K562 (cell line): ENCODE data around the gene GTF2H4. TPM values are rescaled to one million over a fixed set of nuclear protein-coding genes. Genes with fewer than 3 reads are reported as not detected.

Experiments used
- ARID1B ChIP-seq: fragments of 450-650 bp; IDR thresholded peaks from 2 replicates; pipeline ENCODE4 v1.6.1; 2016; ENCODE audit warnings: antibody characterized with exemption, mild to moderate bottlenecking, inconsistent platforms
- CBFA2T3 ChIP-seq: fragments of 450-650 bp; IDR thresholded peaks from 2 replicates; pipeline ENCODE4 v1.6.1; 2017
- CHD1 ChIP-seq: fragments of 200-600 bp; sonication (generic); IDR thresholded peaks from one replicate; pipeline ENCODE4 v1.6.1; 2012; ENCODE audit warnings: mild to moderate bottlenecking, moderate library complexity, low read length, inconsistent platforms
- CUX1 ChIP-seq: fragments of 200-800 bp; sonication (Bioruptor generic); IDR thresholded peaks from 2 replicates; pipeline ENCODE4 v1.6.1; 2016; ENCODE audit warnings: missing genetic modification characterization, missing compliant biosample characterization
- IFI16 ChIP-seq: fragments of 250-450 bp; sonication (Bioruptor Pico); IDR thresholded peaks from 2 replicates; pipeline ENCODE4 v2.1.2; 2022; ENCODE audit warnings: mild to moderate bottlenecking, inconsistent platforms
- JUN ChIP-seq, 2 experiments: sonication (generic) in 1 of 2; formaldehyde crosslinking in 1 of 2; IDR thresholded peaks; 2 replicates each; pipeline versions ENCODE4 v1.6.1 to v1.8.0; 2012 to 2022; ENCODE audit warnings: borderline replicate concordance in 2 of 2, mild to moderate bottlenecking in 2 of 2, improper control_type of control experiment in 1 of 2, low read depth in 1 of 2, low read length in 1 of 2, missing genetic modification reagents in 1 of 2
- MXD1 ChIP-seq: fragments of 250-450 bp; sonication (Bioruptor Pico); IDR thresholded peaks from 2 replicates; pipeline ENCODE4 v1.8.0; 2021; ENCODE audit warnings: borderline replicate concordance, mild to moderate bottlenecking, moderate library complexity; ENCODE audit not compliant: poor library complexity, severe bottlenecking
- PHB2 ChIP-seq: fragments of 450-650 bp; IDR thresholded peaks from 2 replicates; pipeline ENCODE4 v1.6.1; 2017; ENCODE audit warnings: low read depth
- POLR3A ChIP-seq: IDR thresholded peaks from 2 replicates; pipeline ENCODE4 v1.6.1; 2011; ENCODE audit warnings: borderline replicate concordance, mild to moderate bottlenecking, moderate library complexity; ENCODE audit not compliant: insufficient read length, insufficient read depth; ENCODE audit errors: extremely low read depth
- RBM15 ChIP-seq: fragments of 200-400 bp; formaldehyde crosslinking; IDR thresholded peaks from 2 replicates; pipeline ENCODE4 v1.6.1; 2018; ENCODE audit warnings: mild to moderate bottlenecking, low read length, moderate library complexity; ENCODE audit not compliant: insufficient read depth
- SRSF7 ChIP-seq: fragments of 200-400 bp; formaldehyde crosslinking; optimal IDR thresholded peaks from 2 replicates; pipeline ENCODE3; 2017; ENCODE audit warnings: mild to moderate bottlenecking, low read depth, low read length
- TCF3 ChIP-seq: sonication (generic); formaldehyde crosslinking; IDR thresholded peaks from 2 replicates; pipeline ENCODE4 v1.4.0; 2020; ENCODE audit warnings: mild to moderate bottlenecking, missing genetic modification reagents
- THAP12 ChIP-seq: fragments of 250-450 bp; sonication (Bioruptor Pico); IDR thresholded peaks from 2 replicates; pipeline ENCODE4 v1.9.0; 2021; ENCODE audit warnings: mild to moderate bottlenecking, inconsistent platforms
- XRCC4 ChIP-seq: IDR thresholded peaks from one replicate; pipeline ENCODE4 v1.6.1; 2011; ENCODE audit not compliant: insufficient read depth, insufficient read length; ENCODE audit errors: extremely low read depth
- ZC3H8 ChIP-seq: fragments of 450-650 bp; IDR thresholded peaks from 2 replicates; pipeline ENCODE4 v1.6.1; 2017
- ZNF121 ChIP-seq: sonication (generic); formaldehyde crosslinking; conservative IDR thresholded peaks from 2 replicates; pipeline ENCODE4 v1.8.0; 2022; ENCODE audit warnings: missing genetic modification reagents
- ZNF277 ChIP-seq: fragments of 250-450 bp; sonication (Bioruptor Pico); IDR thresholded peaks from 2 replicates; pipeline ENCODE4 v1.8.0; 2022; ENCODE audit warnings: inconsistent platforms, mild to moderate bottlenecking, moderate library complexity, borderline replicate concordance
- ZNF354B ChIP-seq: fragments of 250-450 bp; sonication (Bioruptor Pico); IDR thresholded peaks from 2 replicates; pipeline ENCODE4 v1.4.0; 2020
- ZNF436 ChIP-seq: fragments of 250-450, 450-650 bp; sonication (Bioruptor Pico); formaldehyde crosslinking; IDR thresholded peaks from 2 replicates; pipeline ENCODE4 v1.7.0; 2020; ENCODE audit warnings: mild to moderate bottlenecking
- ZNF583 ChIP-seq: fragments of 250-450 bp; sonication (Bioruptor Pico); IDR thresholded peaks from 2 replicates; pipeline ENCODE4 v1.4.0; 2020
- polyA plus RNA-seq, 8 experiments: library from polyadenylated mRNA; depleted of rRNA in 4 of 8; stranded (reverse) in 5 of 8; unstranded in 3 of 8; fragments of >200 nt; fragmentation: Nextera tagmentation in 2 of 8; fragmentation: Illumina TruSeq in 1 of 8; extraction: Ambion mirVana in 2 of 8; extraction: Trizol in 1 of 8; gene quantifications; 2 replicates each; pipeline versions ENCODE4 v1.2.1 to v1.2.3, GENCODE V29; 2011 to 2014; ENCODE audit warnings: inconsistent platforms in 1 of 8, missing spikeins in 1 of 8
- total RNA-seq, 7 experiments: library from RNA; depleted of rRNA in 6 of 7; stranded (reverse); fragments of >200 nt in 6 of 7; fragmentation: Illumina TruSeq in 2 of 7; extraction: Trizol in 2 of 7; gene quantifications; 2 replicates each; pipeline versions ENCODE4 v1.2.1 to v1.2.3, GENCODE V29; 2011 to 2021; ENCODE audit warnings: low replicate concordance in 1 of 7

The GTF2H4 gene
- total and polyA plus RNA-seq, 9 of the 15 experiments (the other 6 are each of a cell fraction or from before 2014, with no cell fraction given): 3.6 to 86.1 (median 39.6) TPM

- TF ChIP-seq ZNF277 (CRISPR knock-in tag) (no peak), XRCC4 (no peak), IFI16 (no peak), CUX1 (CRISPR knock-in tag) (no peak), RBM15 (no peak), PHB2 (no peak), CBFA2T3 (no peak), SRSF7 (no peak), THAP12 (CRISPR knock-in tag) (no peak), MXD1 (CRISPR knock-in tag) (no peak), JUN (IDR thresholded peaks at IDR 0.05; ENCODE audit: borderline replicate concordance, low read depth, low read length) (no peak), JUN (CRISPR knock-in tag; IDR thresholded peaks at IDR 0.05; ENCODE audit: borderline replicate concordance) (no peak), ZC3H8 (no peak), POLR3A (no peak), ZNF354B (CRISPR knock-in tag) (no peak), ARID1B (no peak), CHD1 (peak; percentile 38), TCF3 (CRISPR knock-in tag) (no peak), ZNF436 (no peak), ZNF583 (CRISPR knock-in tag) (no peak), ZNF121 (CRISPR knock-in tag) (no peak)
Observed at GRCh38 chr6:30873137-30873640, 34.8 kb upstream of the GTF2H4 start (continued).
